Measurements from ENCODE around the gene PPP2R2C.

PPP2R2C gene

DNA sequence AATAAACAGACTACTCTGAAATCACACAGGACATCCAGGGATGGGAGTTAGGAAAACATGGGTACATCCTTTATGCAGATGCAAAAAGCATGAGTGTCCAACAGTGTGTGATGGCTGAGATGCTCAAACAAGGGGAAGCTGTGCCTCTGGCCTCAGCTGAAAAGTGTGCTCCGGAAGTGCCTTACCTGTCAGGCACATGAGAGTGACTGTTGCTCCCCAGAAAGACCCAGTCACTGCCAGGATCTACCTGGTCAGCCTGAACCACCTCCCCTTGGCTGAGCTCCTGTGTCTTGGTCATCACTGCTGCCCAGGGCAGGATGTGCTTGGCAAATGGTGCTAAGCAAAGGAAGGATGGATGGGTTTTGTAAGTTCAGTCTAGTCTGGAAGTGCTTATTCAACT, 4.0 kb downstream of the PPP2R2C start:
- no peak overlapping the region for H3K9ac ChIP-seq (ENCODE audit: low read depth, low read length)
- no peaks in the 10 kb centered on the region for H3K9me3 ChIP-seq (ENCODE audit: control insufficient read depth, insufficient read depth, low read length)
- peaks cover 4% of the 10 kb centered on the region; the same call in 1 of the 2 replicates for H3K4me1 ChIP-seq (ENCODE audit: insufficient read depth, low read length)
- H3K36me3 ChIP-seq (ENCODE audit: insufficient read depth, low read length) = no peaks in the 10 kb centered on the region

DNA sequence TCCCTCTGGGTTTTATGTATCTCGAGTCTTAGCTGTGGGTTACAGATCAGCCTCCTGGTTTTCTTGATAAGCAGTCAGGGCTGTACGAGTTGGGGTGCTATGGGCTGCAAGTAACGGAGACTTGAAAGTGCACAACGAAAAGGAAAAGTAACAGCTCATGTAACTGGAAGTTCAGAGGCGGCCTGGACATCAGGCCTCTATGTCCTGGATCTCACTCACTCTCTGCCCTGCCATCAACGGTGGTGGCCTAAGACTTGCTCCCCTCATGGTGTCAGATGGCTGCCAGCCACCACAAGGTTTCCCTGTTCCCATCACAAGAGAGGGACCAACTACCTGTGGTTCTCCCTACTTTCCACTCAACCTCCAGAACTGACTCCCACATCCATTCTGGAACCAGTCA, 4.8 kb downstream of the PPP2R2C start:
- H3K4me1 ChIP-seq (ENCODE audit: insufficient read depth, low read length) = no peaks in the 10 kb centered on the region
- no peaks in the 10 kb centered on the region for H3K36me3 ChIP-seq (ENCODE audit: insufficient read depth, low read length)
- no peak overlapping the region for H3K9ac ChIP-seq (ENCODE audit: low read depth, low read length)
- H3K9me3 ChIP-seq (ENCODE audit: control insufficient read depth, insufficient read depth, low read length) = no peaks in the 10 kb centered on the region

DNA sequence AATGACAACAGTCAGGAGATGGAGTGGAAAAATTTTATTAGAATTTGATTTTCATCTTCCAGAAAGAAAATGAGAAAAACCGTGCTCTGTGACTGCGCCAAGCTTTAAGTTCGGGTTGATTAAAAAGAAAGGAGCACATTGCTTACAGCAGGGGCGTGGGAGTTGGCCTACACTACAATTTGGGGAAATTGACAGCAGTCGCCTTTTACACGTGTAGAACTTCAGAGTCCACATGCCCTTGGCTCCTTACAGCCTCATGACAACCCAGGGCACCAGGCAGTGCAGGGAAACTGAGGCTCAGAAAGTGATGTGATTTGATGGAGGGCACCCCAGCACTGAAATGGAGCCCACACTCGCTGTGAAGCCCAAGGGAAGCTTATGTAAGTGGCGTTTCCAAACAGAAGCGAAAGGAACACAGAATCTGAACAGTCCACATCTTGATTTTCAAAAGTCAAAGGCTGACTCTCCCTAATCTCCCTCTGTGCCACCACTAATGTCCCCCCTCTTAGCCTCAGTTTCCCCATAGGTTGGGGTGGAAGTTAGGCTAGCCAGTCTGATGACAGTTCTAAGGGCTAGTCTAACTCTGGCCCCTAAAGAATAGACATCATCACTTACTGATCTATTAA, 5.5 kb downstream of the PPP2R2C start:
- H3K9me3 ChIP-seq (ENCODE audit: control insufficient read depth, insufficient read depth, low read length) = no peaks in the 10 kb centered on the region
- no peaks in the 10 kb centered on the region for H3K36me3 ChIP-seq (ENCODE audit: insufficient read depth, low read length)
- no peaks in the 10 kb centered on the region for H3K4me1 ChIP-seq (ENCODE audit: insufficient read depth, low read length)
- H3K9ac ChIP-seq (ENCODE audit: low read depth, low read length) = no peak overlapping the region

DNA sequence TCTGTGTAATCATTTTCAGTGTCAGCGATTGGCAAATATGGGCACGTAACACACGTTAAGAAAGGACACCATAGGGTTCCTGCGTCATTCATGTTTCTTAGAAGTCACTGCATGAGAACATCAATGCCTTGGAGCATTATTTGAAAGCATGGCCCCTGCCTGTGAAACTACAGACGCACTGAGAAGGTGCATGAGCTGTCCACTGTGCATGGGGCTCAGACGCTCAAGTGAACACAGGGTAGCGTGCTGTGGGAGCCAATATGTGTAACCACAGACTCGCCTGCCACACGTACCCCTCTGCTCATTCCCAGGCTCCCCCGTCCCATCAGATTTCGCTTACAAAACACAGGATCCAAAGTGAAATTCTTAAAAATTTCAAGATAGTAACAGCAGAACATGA, 6.5 kb downstream of the PPP2R2C start:
- Histone ChIP-seq H3K4me1 (ENCODE audit: insufficient read depth, low read length) (no peaks in the 10 kb centered on the region; the same call in 1 of the 2 replicates), H3K36me3 (ENCODE audit: insufficient read depth, low read length) (no peaks in the 10 kb centered on the region), H3K9ac (ENCODE audit: low read depth, low read length) (no peak overlapping the region), H3K9me3 (ENCODE audit: control insufficient read depth, insufficient read depth, low read length) (no peaks in the 10 kb centered on the region)

DNA sequence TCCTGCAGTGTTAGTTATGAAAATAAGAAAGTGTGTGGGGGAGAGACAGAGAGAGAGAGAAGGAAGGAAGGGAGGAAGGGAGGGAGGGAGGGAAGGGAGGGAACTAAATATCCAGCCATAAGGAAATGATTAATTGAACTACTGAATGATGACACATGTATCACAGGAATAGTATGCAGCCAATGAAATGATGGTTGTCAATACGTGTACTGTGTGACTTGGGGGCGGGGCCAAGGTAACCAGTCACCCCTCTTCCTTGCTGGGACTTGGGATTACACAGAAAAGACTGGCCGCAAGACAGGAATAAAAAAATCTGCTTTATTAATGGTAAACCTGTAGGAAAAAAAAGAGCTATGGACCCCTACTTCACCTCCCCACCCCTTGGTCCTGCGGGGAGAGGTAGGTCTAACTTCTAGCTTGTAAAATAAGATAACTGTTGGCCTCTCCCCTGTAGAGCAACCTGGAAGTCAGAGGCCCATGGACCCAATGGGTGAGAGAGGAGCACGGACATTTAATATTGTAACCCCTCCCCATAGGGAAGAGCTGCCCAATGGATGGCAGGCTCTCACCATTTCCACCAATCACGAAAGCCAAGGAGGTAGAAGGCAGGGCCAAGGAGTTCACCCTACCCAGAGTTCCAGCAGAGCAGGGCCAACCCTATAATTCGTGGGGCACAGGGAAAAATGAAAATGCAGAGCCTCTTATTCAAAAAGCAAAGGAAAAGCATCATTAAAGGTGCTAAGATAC, 7.4 kb downstream of the PPP2R2C start:
- H3K36me3 ChIP-seq (ENCODE audit: insufficient read depth, low read length) = no peaks in the 10 kb centered on the region
- H3K9ac ChIP-seq (ENCODE audit: low read depth, low read length) = no peak overlapping the region
- no peaks in the 10 kb centered on the region; the same call in 1 of the 2 replicates for H3K4me1 ChIP-seq (ENCODE audit: insufficient read depth, low read length)
- no peaks in the 10 kb centered on the region for H3K9me3 ChIP-seq (ENCODE audit: control insufficient read depth, insufficient read depth, low read length)

DNA sequence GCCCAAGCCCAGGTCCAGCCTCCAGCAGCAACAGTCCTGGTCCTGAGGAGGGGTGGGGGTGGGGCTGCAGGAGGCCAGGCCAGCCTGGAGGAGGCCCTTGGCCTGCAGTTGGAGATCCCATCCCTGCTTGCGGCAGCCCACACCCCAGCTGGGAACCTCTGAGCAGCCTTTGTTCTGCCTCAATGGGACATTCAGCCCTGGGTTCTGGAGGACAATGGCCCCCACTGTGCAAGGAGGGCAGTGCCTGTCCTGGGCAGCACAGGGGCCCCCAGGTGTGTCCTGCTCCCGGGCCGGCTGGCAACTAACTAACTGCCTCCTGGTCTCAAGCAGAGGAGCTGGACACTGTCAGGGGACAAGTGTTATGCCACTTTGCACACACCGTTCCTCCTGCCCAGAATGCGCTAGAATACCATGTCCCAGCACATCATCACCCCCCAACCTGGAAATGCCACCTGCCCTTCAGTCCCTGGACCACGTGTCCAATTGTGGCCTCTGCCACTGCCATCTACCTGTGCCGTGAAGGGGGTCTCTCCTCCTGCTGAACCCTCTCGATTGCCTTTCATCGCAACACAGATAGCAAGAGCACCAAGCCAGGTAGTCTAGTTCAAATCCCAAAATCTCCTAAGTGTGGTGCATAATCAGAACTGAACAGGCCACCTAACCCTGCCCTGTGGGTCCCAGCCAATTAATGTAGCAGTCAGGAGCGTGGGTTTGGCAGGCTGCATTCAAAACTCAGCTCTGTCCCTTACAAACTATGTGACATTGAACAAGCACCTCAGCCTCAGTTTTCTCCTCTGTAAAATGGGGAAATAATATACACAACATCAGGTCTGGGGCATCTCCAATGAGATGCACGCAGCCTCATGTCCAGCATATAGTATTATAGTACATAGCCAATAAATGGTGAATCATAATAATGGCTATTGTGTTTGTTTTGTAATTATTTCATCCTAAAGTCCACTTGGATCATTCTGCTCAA, 8.8 kb downstream of the PPP2R2C start:
- Histone ChIP-seq H3K9me3 (ENCODE audit: control insufficient read depth, insufficient read depth, low read length) (no peaks in the 10 kb centered on the region), H3K9ac (ENCODE audit: low read depth, low read length) (no peak overlapping the region), H3K4me1 (ENCODE audit: insufficient read depth, low read length) (no peaks in the 10 kb centered on the region; the same call in 1 of the 2 replicates), H3K36me3 (ENCODE audit: insufficient read depth, low read length) (no peaks in the 10 kb centered on the region)

DNA sequence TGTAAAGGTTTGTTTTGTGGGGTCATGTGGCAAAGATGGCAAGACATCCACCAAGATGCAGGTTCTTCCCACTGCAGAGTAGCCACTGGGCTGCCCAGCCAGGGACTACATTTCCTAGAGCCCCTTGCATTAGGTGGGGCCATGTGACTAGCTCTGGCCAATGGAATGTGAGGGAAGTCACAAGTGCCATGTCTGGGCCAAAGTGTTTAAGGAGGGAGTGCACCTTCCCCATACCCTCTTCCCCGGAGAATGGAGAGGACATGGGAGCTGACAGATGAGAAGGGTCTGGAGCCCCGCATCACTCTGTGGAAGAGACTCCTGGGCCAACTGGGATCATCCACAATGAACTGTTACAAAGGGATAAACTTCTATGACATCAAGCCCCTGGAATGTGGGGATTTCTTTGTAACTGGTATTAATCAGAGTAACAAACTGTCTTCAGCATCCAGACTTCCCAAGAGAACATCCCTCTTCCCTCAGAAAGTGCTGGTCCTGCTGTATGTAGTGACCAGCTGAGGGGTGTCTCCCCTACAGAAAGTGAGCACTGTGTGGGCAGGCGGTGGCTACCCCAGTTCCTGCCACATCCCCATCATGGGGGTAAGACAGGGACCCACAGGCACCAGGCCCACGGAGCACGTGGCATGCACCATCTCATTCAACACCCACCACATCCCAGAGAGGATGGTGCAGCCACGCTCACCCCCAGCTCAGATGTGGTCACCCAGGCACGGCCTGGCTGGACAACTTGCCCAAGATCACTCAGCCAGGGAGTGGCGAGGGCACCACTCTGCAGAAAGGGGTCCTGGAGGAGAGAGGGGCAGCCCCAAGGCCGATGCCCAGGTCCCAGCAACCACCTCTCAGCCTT, 10.9 kb downstream of the PPP2R2C start:
- H3K9ac ChIP-seq (ENCODE audit: low read depth, low read length) = no peak overlapping the region
- H3K4me1 ChIP-seq (ENCODE audit: insufficient read depth, low read length) = no peaks in the 10 kb centered on the region; the same call in 1 of the 2 replicates
- no peaks in the 10 kb centered on the region for H3K9me3 ChIP-seq (ENCODE audit: control insufficient read depth, insufficient read depth, low read length)
- H3K36me3 ChIP-seq (ENCODE audit: insufficient read depth, low read length) = no peaks in the 10 kb centered on the region

DNA sequence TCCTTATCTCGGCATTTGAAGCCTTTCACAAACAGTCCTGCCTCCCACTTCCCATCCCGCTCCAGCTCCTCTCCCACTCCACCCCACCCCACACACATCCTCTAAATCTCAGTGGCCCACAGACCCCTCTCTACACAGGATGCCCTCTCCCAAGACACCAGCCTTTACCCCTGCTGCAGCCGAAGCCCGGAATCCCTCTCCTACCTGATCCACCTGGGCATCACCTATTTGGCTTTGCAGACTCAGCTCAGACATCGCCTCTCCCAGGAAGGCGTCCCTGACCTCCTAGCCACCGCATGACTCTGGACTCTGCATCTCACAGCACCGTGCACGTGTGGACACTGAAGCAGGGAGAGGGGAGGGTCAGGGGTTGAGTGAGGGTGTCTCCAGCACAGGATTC, 11.5 kb downstream of the PPP2R2C start:
- Histone ChIP-seq H3K9me3 (ENCODE audit: control insufficient read depth, insufficient read depth, low read length) (no peaks in the 10 kb centered on the region), H3K9ac (ENCODE audit: low read depth, low read length) (no peak overlapping the region), H3K36me3 (ENCODE audit: insufficient read depth, low read length) (no peaks in the 10 kb centered on the region), H3K4me1 (ENCODE audit: insufficient read depth, low read length) (no peaks in the 10 kb centered on the region; the same call in 1 of the 2 replicates)

DNA sequence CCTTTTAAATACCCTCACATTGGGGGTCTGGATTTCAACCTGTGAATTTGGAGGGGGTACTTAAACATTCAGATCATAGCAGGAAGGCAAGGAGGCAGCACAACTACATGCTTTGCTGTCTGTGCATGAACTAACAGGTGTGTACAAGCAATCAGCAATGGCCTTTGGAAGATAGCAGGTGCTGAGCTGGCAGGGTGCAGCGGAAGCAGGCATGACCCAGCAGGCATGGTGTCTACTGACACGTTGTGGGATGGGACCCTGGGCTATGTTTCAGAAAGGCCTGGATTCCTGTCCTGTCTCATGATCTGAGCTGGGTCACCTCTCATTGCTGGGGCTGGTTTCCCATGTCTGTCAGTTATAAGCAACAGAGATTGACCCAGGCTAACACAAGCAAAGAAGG, 13.9 kb downstream of the PPP2R2C start:
- Histone ChIP-seq H3K4me1 (ENCODE audit: insufficient read depth, low read length) (no peaks in the 10 kb centered on the region; the same call in 1 of the 2 replicates), H3K36me3 (ENCODE audit: insufficient read depth, low read length) (no peaks in the 10 kb centered on the region), H3K9ac (ENCODE audit: low read depth, low read length) (no peak overlapping the region)

DNA sequence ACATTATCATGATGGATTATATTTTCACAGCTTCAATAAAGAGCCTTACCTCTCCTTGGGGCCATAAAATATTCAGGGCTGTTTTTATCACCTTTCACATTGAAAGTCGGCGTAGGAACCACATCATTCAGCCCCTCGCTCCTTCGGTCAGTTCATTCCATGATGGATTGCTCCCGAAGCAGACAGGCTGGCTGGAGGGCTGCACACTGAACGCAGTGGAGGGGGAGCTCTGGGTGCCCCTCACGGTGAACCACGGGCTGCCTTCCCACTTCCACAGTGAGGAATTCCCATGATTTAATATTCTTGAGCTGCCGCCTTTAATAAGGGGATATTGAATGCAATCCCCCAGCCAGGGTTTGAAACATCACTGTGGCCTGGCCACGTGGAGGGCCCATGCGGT, 16.0 kb downstream of the PPP2R2C start:
- Histone ChIP-seq H3K36me3 (ENCODE audit: insufficient read depth, low read length) (no peaks in the 10 kb centered on the region), H3K9ac (ENCODE audit: low read depth, low read length) (no peak overlapping the region), H3K4me1 (ENCODE audit: insufficient read depth, low read length) (no peaks in the 10 kb centered on the region; the same call in 1 of the 2 replicates), H3K9me3 (ENCODE audit: control insufficient read depth, insufficient read depth, low read length) (no peaks in the 10 kb centered on the region)

More for the DNA sequence above, 13.9 kb downstream of the PPP2R2C start:
- H3K9me3 ChIP-seq (ENCODE audit: control insufficient read depth, insufficient read depth, low read length) = no peaks in the 10 kb centered on the region

DNA sequence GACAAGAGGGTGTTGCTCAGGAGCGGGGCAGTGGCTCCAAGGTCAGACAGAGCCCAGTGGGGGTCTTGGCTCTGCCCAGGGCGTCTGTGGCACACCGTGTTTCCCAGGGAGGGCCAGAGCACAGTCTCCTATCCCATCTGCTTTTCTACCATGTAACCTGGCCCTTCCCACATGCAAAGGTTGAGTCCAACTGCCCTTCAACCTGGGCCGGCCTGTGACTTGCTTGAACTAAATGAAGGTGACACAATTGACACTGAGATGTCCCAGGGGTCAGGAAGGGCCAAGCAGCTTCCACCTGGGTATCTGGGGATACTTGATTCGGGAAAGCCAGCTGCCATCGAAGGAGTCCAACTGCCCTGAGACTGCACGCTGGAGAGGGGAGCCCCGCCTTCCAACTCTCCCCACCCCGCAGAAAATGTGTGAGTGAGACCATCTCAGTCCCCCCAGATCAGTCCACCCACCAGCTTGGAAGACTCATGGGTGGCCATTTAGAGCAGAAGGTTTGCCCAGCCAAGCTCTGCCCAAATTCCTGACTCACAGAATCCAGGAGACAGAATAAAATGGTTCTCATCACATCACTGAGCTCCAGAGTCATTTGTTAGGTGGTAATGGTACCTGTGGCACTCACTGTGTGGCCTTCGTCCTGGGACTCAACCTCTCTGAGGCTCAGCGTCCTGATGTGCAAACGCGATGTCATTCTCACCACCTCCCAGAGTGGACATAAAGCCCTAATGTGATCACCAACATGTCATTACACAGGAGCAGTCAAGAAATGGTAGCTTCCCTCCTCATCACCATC, 18.1 kb downstream of the PPP2R2C start:
- no peak overlapping the region for H3K9ac ChIP-seq (ENCODE audit: low read depth, low read length)
- no peaks in the 10 kb centered on the region for H3K36me3 ChIP-seq (ENCODE audit: insufficient read depth, low read length)
- H3K4me1 ChIP-seq (ENCODE audit: insufficient read depth, low read length) = no peaks in the 10 kb centered on the region
- H3K9me3 ChIP-seq (ENCODE audit: control insufficient read depth, insufficient read depth, low read length) = no peaks in the 10 kb centered on the region

DNA sequence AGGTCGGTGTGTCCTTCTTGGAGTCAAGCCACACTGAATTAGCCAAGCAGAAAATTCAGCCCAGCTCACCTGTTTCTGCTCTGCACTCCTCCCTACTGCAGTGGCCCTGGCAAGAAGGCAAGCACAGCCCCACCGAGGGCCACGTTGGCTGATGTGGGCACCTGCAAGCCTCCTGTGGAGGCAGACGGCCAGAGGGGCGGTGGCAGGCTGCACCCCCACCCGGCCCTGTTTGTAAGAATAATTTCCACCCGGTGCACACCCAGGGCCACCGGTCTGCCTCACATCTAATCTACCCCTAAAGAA, 18.8 kb downstream of the PPP2R2C start:
- Histone ChIP-seq H3K9ac (ENCODE audit: low read depth, low read length) (no peak overlapping the region), H3K36me3 (ENCODE audit: insufficient read depth, low read length) (no peaks in the 10 kb centered on the region), H3K9me3 (ENCODE audit: control insufficient read depth, insufficient read depth, low read length) (no peaks in the 10 kb centered on the region), H3K4me1 (ENCODE audit: insufficient read depth, low read length) (no peaks in the 10 kb centered on the region)
